Activated CD8-positive, alpha-beta memory T cell treated with anti-CD3 and anti-CD28 coated beads, Interleukin-2, amount 50 U/mL, for 24 hours (primary cell): ENCODE results near the gene TGDS.
"Not testable (repeated sequence)": the region's sequence is repeated elsewhere in the genome, so short reads cannot be mapped to it uniquely, and the experiment has no call there.

ENCODE experiments used
- DNase-seq: peaks from one replicate; pipeline ENCODE4 v3.0.0-alpha.2; 2020; ENCODE audit errors: extremely low read depth

TGDS gene

DNA sequence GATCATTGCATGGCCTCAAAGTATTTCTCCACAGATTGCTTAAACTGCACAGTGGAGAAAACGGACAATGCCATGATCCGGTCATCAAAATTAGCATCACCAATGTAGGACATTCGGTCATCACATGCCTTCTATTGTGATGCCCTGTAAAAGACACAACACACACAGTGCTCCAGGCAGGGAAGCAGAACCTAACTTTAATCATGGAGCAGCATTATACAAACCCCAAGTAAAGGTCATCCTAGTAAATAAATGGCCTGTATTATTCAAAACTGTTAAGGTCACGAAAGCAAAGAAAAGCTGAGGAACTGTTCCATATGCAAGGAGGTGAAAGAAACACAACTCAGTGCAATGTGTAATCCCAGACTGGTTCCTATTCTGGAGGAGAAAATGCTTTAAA lies 42.2 kb downstream of the TGDS start:
- DNase-seq, result no peak

- DNase-seq, result no peak
These were observed 43.9 kb downstream of the TGDS start for GRCh38 chr13:94552095-94552494.

DNA sequence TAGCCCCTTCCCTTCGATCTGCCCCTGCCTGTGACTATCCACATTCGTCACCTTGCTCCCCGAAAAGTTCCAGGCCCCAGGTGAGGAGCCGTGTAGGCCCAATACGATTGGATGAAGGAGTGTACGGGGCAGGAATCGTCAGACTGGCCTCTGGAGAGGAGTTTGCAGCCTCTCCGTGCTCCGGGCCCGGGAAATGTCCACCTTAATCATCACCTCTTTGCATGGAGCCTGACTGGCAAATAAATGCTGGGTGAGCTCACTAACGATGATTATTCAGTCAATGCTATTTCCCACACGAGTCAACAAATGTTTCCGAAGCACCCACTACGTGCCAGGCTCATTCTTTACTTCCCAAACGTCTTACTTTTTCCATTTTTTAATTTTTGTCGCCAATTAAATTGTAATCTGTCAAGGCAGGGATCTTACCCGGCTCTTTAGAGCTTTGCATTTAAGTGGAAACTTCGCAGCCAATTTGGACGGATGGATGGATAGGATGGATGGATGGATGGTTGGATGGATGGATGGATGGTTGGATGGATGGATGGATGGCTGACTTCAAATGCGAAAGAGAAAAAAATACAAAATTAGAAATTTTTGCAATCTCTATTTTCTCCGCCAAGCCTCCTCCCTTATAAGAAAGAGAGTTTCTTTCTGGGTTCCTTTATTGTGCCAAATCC lies 45.8 kb downstream of the TGDS start:
- no peak for DNase-seq

DNA sequence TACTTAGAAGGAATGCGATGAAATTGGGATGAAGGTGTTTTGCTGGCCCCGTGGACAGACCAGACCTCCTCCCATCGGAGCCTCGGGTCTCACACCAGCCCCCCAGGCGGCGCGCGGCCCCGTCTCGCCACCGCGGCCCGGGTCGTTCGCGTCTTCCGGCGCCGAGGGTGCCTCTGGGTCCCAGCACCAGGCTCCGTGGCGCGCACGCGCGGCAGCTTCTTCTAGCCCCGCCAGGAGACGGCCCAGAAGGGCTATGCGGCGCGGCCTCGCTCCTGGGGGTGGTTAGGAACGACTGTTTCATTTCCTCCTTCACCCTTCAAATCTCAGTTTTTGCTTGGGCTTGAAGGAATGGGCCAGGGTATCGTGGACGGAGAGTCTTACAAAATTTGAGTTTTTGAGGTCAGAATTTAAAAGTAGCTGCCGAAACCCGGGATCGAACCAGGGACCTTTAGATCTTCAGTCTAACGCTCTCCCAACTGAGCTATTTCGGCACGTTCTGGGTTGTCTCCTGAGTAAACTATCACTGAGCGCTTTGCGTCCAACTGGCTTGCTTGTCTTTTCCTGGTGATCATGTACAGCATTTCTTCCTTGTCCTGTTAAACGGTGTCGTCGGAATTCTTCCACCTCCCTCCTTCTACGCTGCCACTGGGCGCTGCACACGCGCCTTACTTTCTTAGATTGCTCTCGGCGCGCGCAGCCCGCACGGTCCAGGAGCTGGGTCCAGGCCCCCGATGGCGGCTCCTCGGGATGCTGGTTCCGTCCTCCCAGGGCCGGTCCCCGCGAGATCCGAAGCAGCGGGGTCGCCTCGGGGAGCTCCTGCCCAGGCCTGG lies 46.5 kb downstream of the TGDS start:
- DNase-seq, result peak; percentile 85

- peak; percentile 14 for DNase-seq
These were observed 47.1 kb downstream of the TGDS start for GRCh38 chr13:94548821-94549231.

- DNase-seq, result no peak
These were observed 47.6 kb downstream of the TGDS start for GRCh38 chr13:94548382-94548781.

- no peak for DNase-seq
These were observed 49.7 kb downstream of the TGDS start for GRCh38 chr13:94546061-94546839.

- DNase-seq, result no peak
These were observed 51.0 kb downstream of the TGDS start for GRCh38 chr13:94544922-94545321.

- DNase-seq, result no peak
These were observed 53.0 kb downstream of the TGDS start for GRCh38 chr13:94542917-94543316.

GRCh38 chr13:94537740-94538630 lies 58.0 kb downstream of the TGDS start:
- no peak for DNase-seq

DNA sequence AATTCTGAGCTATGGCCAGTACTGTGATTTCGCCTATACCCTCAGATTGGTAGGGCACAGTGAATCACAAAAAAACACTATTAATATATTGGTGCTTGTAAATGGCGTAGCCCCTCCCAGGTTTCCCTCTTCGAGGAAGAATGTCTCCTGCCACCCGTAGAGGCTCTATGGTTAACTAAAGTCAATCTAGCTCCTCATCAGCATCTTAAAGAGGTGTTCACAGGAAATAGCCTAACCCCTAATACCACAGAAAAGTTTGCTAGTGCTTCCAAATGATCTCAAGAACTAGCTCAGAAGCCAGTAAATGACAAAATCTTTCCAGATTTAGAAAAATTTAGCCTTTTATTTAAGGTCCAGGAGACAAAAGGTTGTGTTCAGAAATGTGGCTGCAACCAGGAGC lies 60.2 kb downstream of the TGDS start:
- DNase-seq, result no peak

- no peak for DNase-seq
These were observed 60.7 kb downstream of the TGDS start for GRCh38 chr13:94535231-94535630.

- DNase-seq, result no peak
These were observed 61.8 kb downstream of the TGDS start for GRCh38 chr13:94534166-94534565.

DNA sequence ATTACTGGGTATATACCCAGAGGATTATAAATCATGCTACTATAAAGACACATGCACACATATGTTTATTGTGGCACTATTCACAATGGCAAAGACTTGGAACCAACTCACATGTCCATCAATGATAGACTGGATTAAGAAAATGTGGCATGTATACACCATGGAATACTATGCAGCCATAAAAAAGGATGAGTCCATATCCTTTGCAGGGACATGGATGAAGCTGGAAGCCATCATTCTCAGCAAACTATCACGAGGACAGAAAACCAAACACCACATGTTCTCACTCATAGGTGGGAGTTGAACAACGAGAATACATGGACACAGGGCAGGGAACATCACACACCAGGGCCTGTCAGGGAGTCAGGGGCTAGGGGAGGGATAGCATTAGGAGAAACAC lies 63.7 kb downstream of the TGDS start:
- DNase-seq, result not testable (repeated sequence)

- not testable (repeated sequence) for DNase-seq
These were observed 69.0 kb downstream of the TGDS start for GRCh38 chr13:94526956-94527355.

DNA sequence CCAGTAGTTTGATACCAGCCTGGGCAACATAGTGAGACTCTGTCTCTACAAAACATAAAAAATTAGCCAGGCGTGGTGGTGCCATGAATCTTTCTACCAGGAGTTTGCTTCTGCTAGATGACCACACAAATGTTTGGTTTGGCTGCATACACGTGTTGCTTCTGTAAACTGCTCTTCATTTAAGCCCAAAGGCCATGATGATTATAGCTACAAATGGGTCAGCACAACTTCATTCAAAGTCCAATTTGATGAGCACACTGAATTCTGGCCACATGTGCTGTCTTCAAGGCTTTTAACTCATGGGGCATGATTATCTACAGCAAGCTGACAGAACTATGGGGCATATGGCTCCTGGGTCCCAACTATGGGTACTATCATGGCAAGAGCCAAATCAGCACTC lies 70.2 kb downstream of the TGDS start:
- DNase-seq, result no peak

GRCh38 chr13:94524407-94524806 lies 71.5 kb downstream of the TGDS start:
- no peak for DNase-seq
